HG02981 (cell line): ENCODE results near the gene TMEM218.

ENCODE experiments used
- ATAC-seq: cut with Tn5 transposase; IDR thresholded peaks from one replicate; pipeline ENCODE4 v1.9.1; 2021; ENCODE audit warnings: mild to moderate bottlenecking, moderate library complexity; ENCODE audit not compliant: unreplicated experiment

The TMEM218 gene

GRCh38 chr11:125132071-125132470 is 20.6 kb upstream of the TMEM218 start:
- ATAC-seq = no peak

GRCh38 chr11:125129316-125129993 is 18.0 kb upstream of the TMEM218 start:
- ATAC-seq = no peak

- ATAC-seq = no peak
Observed at GRCh38 chr11:125128450-125128849, 17.0 kb upstream of the TMEM218 start.

- ATAC-seq = no peak
Observed at GRCh38 chr11:125124618-125124992, 13.2 kb upstream of the TMEM218 start.

GRCh38 chr11:125123947-125124617 is 12.7 kb upstream of the TMEM218 start:
- ATAC-seq = peak; percentile 73

GRCh38 chr11:125123194-125123946 is 11.9 kb upstream of the TMEM218 start:
- no peak for ATAC-seq

- no peak for ATAC-seq
Observed at GRCh38 chr11:125117429-125117828, 6.0 kb upstream of the TMEM218 start.

- no peak for ATAC-seq
Observed at GRCh38 chr11:125114518-125114917, 3.1 kb upstream of the TMEM218 start.

GRCh38 chr11:125112208-125112604 is 780 bp upstream of the TMEM218 start:
- ATAC-seq = no peak

- ATAC-seq = no peak
Observed at GRCh38 chr11:125111001-125111342, 454 bp downstream of the TMEM218 start.

GRCh38 chr11:125110506-125110905 is 920 bp downstream of the TMEM218 start:
- ATAC-seq = no peak

GRCh38 chr11:125108469-125108868 is 3.0 kb downstream of the TMEM218 start:
- no peak for ATAC-seq

GRCh38 chr11:125105926-125106325 is 5.5 kb downstream of the TMEM218 start:
- ATAC-seq = no peak

GRCh38 chr11:125102510-125102909 is 8.9 kb downstream of the TMEM218 start:
- no peak for ATAC-seq

- ATAC-seq = no peak
Observed at GRCh38 chr11:125102025-125102424, 9.4 kb downstream of the TMEM218 start.

GRCh38 chr11:125101596-125101995 is 9.8 kb downstream of the TMEM218 start:
- no peak for ATAC-seq

- no peak for ATAC-seq
Observed at GRCh38 chr11:125100136-125100535, 11.3 kb downstream of the TMEM218 start.

GRCh38 chr11:125094731-125095130 is 16.7 kb downstream of the TMEM218 start:
- no peak for ATAC-seq

GRCh38 chr11:125093502-125093901 is 17.9 kb downstream of the TMEM218 start:
- ATAC-seq = no peak

GRCh38 chr11:125092669-125093068 is 18.8 kb downstream of the TMEM218 start:
- no peak for ATAC-seq

GRCh38 chr11:125091877-125092664 is 19.4 kb downstream of the TMEM218 start:
- ATAC-seq = no peak
